Upper lobe of left lung (tissue), 6 donors: ENCODE measurements around the gene CXCR5. TPM values are rescaled to one million over a fixed set of nuclear protein-coding genes. Genes with fewer than 3 reads are reported as not detected.

ENCODE experiments used
- ATAC-seq, 2 donors: fragments of 200-7000 bp; cut with Tn5 transposase; one replicate each; pipeline ENCODE4 v1.9.1; 2022; ENCODE audit warnings: mild to moderate bottlenecking in 2 of 2, moderate library complexity in 2 of 2; ENCODE audit not compliant: low FRiP score in 2 of 2
- DNase-seq, 2 donors: peaks; one replicate each; pipeline ENCODE4 v3.0.0-alpha.2; 2019 to 2020
- H3K27ac ChIP-seq, 4 donors: fragments of 200-600 bp; sonication (generic); one replicate each; pipeline ENCODE4 v1.5.1; 2016 to 2019
- H3K27me3 ChIP-seq, 4 donors: fragments of 200-600 bp; sonication (generic); one replicate each; pipeline ENCODE4 v1.5.1; 2017 to 2019
- H3K36me3 ChIP-seq, 4 donors: fragments of 200-600 bp; sonication (generic); one replicate each; pipeline ENCODE4 v1.5.1; 2016 to 2019
- H3K4me1 ChIP-seq, 4 donors: fragments of 200-600 bp; sonication (generic); one replicate each; pipeline ENCODE4 v1.5.1; 2018 to 2019
- H3K4me3 ChIP-seq, 4 donors: fragments of 200-600 bp; sonication (generic); one replicate each; pipeline ENCODE4 v1.5.1; 2017 to 2019; ENCODE audit warnings: mild to moderate bottlenecking in 2 of 4, moderate library complexity in 1 of 4
- H3K9me3 ChIP-seq, 4 donors: fragments of 200-600 bp; sonication (generic); one replicate each; pipeline ENCODE4 v1.5.1; 2018 to 2019
- EP300 ChIP-seq, 4 donors: sonication (generic); formaldehyde crosslinking; IDR thresholded peaks; one replicate each; pipeline ENCODE4 v1.5.1; 2017; ENCODE audit warnings: antibody characterized with exemption in 4 of 4, control low read depth in 2 of 4
- POLR2A ChIP-seq, 4 donors: fragments of 450-650 bp; IDR thresholded peaks; one replicate each; pipeline ENCODE4 v1.5.1; 2016 to 2017; ENCODE audit warnings: antibody characterized with exemption in 4 of 4, mild to moderate bottlenecking in 2 of 4
- POLR2AphosphoS5 ChIP-seq, 2 donors: sonication (generic); formaldehyde crosslinking; IDR thresholded peaks; one replicate each; pipeline ENCODE4 v1.5.1; 2017; ENCODE audit warnings: antibody characterized with exemption in 2 of 2
- WGBS, 2 donors: methylation state at CpG; one replicate each; pipeline ENCODE4 v1.1.5; 2017 to 2018; 5-methylcytosine and 5-hydroxymethylcytosine counted together
- total RNA-seq, 6 donors: library from RNA; depleted of rRNA in 4 of 6; stranded (reverse); fragments of >200 nt in 4 of 6; gene quantifications; one replicate each; pipeline versions ENCODE4 v1.1.0 to v1.2.1, GENCODE V29; 2016 to 2021
- TF ChIP-seq, protein P1 (sequence below), 6 experiments: fragments of 450-650 bp in 4 of 6; fragments of 200-600 bp in 2 of 6; sonication (generic) in 2 of 6; IDR thresholded peaks; one replicate each; pipeline ENCODE4 v1.5.1; 2016 to 2019; ENCODE audit warnings: antibody characterized with exemption in 6 of 6
- donor health status: DM: no; HTN: no; CAD: no; lungs with moderate emphysema.
- donor health status: DM: no; HTN: yes; CAD: no; lungs with severe emphysema.

CXCR5 gene
- total RNA-seq, 6 donors from 2014 or later, result under 0.01 to 0.17 (median 0.16) TPM; not detected in 2

DNA sequence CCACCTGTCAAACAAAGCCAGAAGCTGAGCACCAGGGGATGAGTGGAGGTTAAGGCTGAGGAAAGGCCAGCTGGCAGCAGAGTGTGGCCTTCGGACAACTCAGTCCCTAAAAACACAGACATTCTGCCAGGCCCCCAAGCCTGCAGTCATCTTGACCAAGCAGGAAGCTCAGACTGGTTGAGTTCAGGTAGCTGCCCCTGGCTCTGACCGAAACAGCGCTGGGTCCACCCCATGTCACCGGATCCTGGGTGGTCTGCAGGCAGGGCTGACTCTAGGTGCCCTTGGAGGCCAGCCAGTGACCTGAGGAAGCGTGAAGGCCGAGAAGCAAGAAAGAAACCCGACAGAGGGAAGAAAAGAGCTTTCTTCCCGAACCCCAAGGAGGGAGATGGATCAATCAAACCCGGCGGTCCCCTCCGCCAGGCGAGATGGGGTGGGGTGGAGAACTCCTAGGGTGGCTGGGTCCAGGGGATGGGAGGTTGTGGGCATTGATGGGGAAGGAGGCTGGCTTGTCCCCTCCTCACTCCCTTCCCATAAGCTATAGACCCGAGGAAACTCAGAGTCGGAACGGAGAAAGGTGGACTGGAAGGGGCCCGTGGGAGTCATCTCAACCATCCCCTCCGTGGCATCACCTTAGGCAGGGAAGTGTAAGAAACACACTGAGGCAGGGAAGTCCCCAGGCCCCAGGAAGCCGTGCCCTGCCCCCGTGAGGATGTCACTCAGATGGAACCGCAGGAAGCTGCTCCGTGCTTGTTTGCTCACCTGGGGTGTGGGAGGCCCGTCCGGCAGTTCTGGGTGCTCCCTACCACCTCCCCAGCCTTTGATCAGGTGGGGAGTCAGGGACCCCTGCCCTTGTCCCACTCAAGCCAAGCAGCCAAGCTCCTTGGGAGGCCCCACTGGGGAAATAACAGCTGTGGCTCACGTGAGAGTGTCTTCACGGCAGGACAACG, 11.7 kb downstream of the CXCR5 start:
- H3K9me3 ChIP-seq, result no peaks in the 10 kb centered on the region
- peaks cover 6 to 25% (median 10%) of the 10 kb centered on the region in 4 donors for H3K4me1 ChIP-seq
- 64 to 70% methylated on average over 23 to 26 of the region's 26 CpGs for WGBS, 2 donors
- H3K36me3 ChIP-seq, result peaks cover 0 to 37% (median 26%) of the 10 kb centered on the region in 4 donors
- TF ChIP-seq POLR2AphosphoS5 (IDR thresholded peaks at IDR 0.05), result no peak
- TF ChIP-seq EP300 (IDR thresholded peaks at IDR 0.05), result no peak
- TF ChIP-seq, protein P1, sequence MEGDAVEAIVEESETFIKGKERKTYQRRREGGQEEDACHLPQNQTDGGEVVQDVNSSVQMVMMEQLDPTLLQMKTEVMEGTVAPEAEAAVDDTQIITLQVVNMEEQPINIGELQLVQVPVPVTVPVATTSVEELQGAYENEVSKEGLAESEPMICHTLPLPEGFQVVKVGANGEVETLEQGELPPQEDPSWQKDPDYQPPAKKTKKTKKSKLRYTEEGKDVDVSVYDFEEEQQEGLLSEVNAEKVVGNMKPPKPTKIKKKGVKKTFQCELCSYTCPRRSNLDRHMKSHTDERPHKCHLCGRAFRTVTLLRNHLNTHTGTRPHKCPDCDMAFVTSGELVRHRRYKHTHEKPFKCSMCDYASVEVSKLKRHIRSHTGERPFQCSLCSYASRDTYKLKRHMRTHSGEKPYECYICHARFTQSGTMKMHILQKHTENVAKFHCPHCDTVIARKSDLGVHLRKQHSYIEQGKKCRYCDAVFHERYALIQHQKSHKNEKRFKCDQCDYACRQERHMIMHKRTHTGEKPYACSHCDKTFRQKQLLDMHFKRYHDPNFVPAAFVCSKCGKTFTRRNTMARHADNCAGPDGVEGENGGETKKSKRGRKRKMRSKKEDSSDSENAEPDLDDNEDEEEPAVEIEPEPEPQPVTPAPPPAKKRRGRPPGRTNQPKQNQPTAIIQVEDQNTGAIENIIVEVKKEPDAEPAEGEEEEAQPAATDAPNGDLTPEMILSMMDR (IDR thresholded peaks at IDR 0.05), result no peak
- ATAC-seq, result no peak
- H3K27me3 ChIP-seq, result no peaks in the 10 kb centered on the region
- H3K27ac ChIP-seq, result peak overlapping the region in 2 of 4 donors; percentile 12 to 20
- peak in 1 of 2 donors; percentile 46 for DNase-seq
- H3K4me3 ChIP-seq, result no peak overlapping the region

DNA sequence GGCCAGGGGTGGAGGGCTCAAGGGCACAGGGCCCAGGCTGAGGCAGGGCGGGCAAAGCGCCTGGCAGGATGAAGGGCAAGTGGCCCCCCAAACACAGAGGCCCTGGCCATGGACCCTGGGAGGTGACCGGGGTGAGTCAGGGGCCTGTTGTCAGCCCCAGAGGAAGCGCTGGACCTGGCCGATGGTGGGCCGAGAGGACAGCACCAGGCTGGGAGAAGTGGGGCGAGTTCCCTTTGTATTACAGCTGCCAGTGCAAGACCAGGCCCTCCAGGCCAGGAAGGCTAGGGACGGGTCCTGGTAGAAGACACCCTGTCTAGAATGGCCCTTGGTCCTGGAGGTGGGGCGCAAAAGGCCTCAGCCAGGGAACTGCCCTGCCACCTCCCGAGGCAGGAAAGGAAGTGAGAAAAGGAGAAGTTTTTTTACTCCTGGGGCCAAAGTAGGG, 12.8 kb downstream of the CXCR5 start:
- DNase-seq (peak in 1 of 2 donors; percentile 61), ATAC-seq (no peak)
- Histone ChIP-seq H3K4me3 (no peak overlapping the region), H3K36me3 (peaks cover 4 to 48% (median 38%) of the 10 kb centered on the region in 4 donors), H3K27me3 (no peaks in the 10 kb centered on the region), H3K4me1 (peaks cover 6 to 25% (median 10%) of the 10 kb centered on the region in 4 donors), H3K27ac (peak overlapping the region in 2 of 4 donors; percentile 13 to 26), H3K9me3 (no peaks in the 10 kb centered on the region)
- WGBS, 2 donors, result 62 to 77% methylated on average over 7 to 9 of the region's 10 CpGs
- TF ChIP-seq, protein P1 (IDR thresholded peaks at IDR 0.05), result no peak
- TF ChIP-seq POLR2A (IDR thresholded peaks at IDR 0.05) (no peak), POLR2AphosphoS5 (IDR thresholded peaks at IDR 0.05) (no peak), EP300 (IDR thresholded peaks at IDR 0.05) (no peak)

DNA sequence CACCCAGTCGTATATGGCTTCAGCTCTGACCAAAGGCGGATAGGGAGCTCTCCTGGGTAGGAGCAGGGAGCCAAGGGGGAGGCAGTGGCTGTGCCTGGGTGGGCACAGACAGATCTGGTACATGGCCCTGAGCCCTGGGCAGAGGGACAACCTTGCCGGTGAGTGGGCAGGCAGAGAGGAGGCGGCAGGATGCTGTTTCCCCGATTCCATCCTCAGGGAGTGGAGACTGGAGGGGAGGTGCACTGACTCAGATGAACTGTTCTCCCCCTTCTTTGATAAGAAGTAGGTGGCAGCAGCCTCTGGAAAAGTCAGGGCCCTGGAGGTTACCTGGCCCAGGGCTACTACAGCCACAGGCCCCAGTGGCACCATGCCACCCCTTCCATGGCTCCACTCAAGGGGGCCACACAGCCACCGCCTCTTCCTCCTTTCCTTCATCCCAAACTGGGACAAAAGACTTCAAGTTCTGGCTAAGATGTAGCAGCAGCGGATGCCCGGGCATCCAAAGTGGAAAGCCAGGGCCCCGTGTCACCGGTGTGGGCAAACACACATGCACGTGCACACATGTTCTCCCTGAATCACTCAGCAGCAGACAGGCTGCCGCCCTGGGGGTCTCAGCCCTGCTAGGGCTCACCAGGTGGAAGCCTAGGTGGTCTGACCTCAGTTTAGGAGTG, 13.4 kb downstream of the CXCR5 start:
- Histone ChIP-seq H3K27me3 (no peaks in the 10 kb centered on the region), H3K4me3 (no peak overlapping the region), H3K27ac (peak overlapping the region in 2 of 4 donors; percentile 13 to 26), H3K36me3 (peaks cover 10 to 54% (median 43%) of the 10 kb centered on the region in 4 donors), H3K4me1 (peaks cover 6 to 22% (median 10%) of the 10 kb centered on the region in 4 donors), H3K9me3 (no peaks in the 10 kb centered on the region)
- 71 to 79% methylated on average over 6 to 12 of the region's 12 CpGs for WGBS, 2 donors
- DNase-seq (no peak), ATAC-seq (no peak)
- TF ChIP-seq, protein P1 (IDR thresholded peaks at IDR 0.05), result no peak
- no peak for TF ChIP-seq EP300 (IDR thresholded peaks at IDR 0.05)

DNA sequence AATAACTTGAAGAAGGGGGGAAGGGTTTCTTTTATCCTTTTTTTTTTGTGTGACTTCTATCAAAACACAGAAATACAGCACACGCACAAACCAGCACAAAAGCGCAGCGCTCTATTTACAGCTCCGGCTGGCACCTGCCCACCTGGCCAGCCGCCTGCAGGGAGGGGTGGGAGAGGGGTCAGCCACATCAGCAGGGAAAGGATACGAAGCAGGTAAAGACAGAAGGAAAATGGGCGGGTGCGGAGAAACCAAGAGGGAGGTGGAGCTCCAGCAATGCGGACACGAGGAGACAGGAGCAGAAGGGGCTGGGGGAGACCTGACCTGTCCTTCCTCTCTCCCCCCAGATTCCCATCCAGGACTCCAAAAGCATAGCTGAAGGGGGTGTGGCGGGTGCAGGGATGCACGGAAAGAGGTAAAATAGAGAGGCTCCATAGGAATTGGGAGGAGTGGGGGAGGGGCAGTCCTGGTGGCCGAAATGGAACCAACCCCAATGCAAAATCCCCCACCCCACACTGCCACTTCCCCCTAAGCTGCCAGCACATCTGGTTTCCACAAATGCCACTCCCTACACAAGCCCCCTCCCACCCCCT, 14.1 kb downstream of the CXCR5 start:
- no peak for ATAC-seq
- Histone ChIP-seq H3K36me3 (peaks cover 18 to 62% (median 51%) of the 10 kb centered on the region in 4 donors), H3K27ac (no peak overlapping the region), H3K27me3 (no peaks in the 10 kb centered on the region), H3K4me3 (no peak overlapping the region), H3K9me3 (no peaks in the 10 kb centered on the region), H3K4me1 (peaks cover 4 to 15% (median 9%) of the 10 kb centered on the region in 4 donors)
- TF ChIP-seq, protein P1 (IDR thresholded peaks at IDR 0.05), result no peak
- TF ChIP-seq POLR2AphosphoS5 (IDR thresholded peaks at IDR 0.05), result no peak
- TF ChIP-seq POLR2A (IDR thresholded peaks at IDR 0.05), result no peak
- TF ChIP-seq EP300 (IDR thresholded peaks at IDR 0.05), result no peak
- whole genome bisulfite sequencing, 2 donors, result 88 to 91% methylated on average over 13 of the region's 13 CpGs
- DNase-seq, result no peak
